Measurements from ENCODE around the gene SLC4A11.

DNA sequence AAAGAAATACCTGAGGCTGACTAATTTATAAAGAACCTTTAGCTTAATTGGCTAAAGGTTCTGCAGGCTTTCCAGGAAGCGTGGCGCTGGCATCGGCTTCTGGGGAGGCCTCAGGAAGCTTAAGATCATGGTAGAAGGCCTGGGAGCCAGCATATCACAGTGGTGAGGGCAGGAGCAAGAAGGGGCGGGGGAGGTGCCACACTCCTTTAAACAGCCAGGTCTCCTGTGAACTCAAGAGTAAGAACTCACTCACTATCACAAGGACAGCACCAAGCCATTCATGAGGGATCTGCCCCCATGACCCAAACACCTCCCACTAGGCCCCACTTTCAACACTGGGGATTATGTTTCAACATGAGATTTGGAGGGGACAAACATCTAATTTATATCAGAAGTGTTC, 34.4 kb upstream of the SLC4A11 start:
- TF ChIP-seq, protein P1, sequence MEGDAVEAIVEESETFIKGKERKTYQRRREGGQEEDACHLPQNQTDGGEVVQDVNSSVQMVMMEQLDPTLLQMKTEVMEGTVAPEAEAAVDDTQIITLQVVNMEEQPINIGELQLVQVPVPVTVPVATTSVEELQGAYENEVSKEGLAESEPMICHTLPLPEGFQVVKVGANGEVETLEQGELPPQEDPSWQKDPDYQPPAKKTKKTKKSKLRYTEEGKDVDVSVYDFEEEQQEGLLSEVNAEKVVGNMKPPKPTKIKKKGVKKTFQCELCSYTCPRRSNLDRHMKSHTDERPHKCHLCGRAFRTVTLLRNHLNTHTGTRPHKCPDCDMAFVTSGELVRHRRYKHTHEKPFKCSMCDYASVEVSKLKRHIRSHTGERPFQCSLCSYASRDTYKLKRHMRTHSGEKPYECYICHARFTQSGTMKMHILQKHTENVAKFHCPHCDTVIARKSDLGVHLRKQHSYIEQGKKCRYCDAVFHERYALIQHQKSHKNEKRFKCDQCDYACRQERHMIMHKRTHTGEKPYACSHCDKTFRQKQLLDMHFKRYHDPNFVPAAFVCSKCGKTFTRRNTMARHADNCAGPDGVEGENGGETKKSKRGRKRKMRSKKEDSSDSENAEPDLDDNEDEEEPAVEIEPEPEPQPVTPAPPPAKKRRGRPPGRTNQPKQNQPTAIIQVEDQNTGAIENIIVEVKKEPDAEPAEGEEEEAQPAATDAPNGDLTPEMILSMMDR (IDR thresholded peaks at IDR 0.05; ENCODE audit: insufficient read depth, low read depth, low read length) = no peak
- TF ChIP-seq EZH2 (IDR thresholded peaks at IDR 0.05; ENCODE audit: insufficient read depth, low read length) = no peak
